ENCODE results near the gene CYS1.
"Not testable (repeated sequence)": the region's sequence is repeated elsewhere in the genome, so short reads cannot be mapped to it uniquely, and the experiment has no call there.

The CYS1 gene

DNA sequence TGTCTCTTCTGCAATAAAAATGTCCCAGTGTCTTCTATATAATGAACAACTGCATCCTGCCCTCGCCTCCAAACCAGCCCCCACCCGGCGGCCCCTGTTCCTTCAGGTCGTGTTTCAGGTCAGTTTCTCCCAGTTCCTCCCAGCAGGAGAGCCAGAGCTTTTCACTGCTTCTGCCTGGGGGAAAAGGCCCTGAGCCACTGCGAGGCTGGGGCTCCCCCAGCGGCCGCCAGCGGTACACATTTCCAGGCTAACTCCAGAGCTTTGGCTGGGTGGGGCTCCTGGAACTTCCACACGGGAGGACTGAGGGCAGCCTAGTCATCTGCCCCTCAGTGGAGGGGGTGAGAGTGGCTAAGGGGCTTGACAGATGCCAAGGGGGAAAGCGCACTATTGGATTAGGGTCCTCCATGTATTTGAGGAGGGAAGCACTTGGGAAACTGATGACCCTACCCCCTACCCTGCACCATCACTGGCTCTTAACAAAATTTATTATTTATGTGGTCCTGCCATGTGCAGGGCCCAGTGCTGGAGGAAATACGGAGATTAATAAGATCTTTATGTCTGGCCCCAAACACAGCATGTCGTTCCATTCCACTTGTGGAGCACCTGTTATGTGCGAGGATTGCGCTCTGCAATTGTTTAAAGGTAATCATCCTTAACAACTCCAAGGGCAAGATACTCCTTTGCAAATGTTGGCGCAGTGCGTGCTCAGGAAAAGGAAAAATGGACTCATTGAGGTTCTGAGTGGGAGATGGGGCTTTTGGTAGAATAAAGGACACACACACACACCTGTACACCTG lies 17.3 kb upstream of the CYS1 start:
- DNase-seq (ENCODE audit: low read depth): peak; percentile 58
- H3K4me3 ChIP-seq (ENCODE audit: low read depth, low read length): no peak overlapping the region
- TF ChIP-seq MYC (IDR thresholded peaks at IDR 0.05; ENCODE audit: low read depth, low read length): no peak
- TF ChIP-seq MAX (IDR thresholded peaks at IDR 0.05; ENCODE audit: low read depth, low read length): no peak
- TF ChIP-seq POLR2A (IDR thresholded peaks at IDR 0.05; ENCODE audit: extremely low read depth, insufficient read length): no peak
- TF ChIP-seq, protein P1, sequence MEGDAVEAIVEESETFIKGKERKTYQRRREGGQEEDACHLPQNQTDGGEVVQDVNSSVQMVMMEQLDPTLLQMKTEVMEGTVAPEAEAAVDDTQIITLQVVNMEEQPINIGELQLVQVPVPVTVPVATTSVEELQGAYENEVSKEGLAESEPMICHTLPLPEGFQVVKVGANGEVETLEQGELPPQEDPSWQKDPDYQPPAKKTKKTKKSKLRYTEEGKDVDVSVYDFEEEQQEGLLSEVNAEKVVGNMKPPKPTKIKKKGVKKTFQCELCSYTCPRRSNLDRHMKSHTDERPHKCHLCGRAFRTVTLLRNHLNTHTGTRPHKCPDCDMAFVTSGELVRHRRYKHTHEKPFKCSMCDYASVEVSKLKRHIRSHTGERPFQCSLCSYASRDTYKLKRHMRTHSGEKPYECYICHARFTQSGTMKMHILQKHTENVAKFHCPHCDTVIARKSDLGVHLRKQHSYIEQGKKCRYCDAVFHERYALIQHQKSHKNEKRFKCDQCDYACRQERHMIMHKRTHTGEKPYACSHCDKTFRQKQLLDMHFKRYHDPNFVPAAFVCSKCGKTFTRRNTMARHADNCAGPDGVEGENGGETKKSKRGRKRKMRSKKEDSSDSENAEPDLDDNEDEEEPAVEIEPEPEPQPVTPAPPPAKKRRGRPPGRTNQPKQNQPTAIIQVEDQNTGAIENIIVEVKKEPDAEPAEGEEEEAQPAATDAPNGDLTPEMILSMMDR (IDR thresholded peaks at IDR 0.05; ENCODE audit: low read depth, low read length): peak; percentile 93

- H3K4me3 ChIP-seq (ENCODE audit: low read depth, low read length): no peak overlapping the region
- no peak for DNase-seq (ENCODE audit: low read depth)
- TF ChIP-seq POLR2A (IDR thresholded peaks at IDR 0.05; ENCODE audit: extremely low read depth, insufficient read length): no peak
- no peak for TF ChIP-seq MAX (IDR thresholded peaks at IDR 0.05; ENCODE audit: low read depth, low read length)
- TF ChIP-seq, protein P1 (IDR thresholded peaks at IDR 0.05; ENCODE audit: low read depth, low read length): no peak
- TF ChIP-seq MYC (IDR thresholded peaks at IDR 0.05; ENCODE audit: low read depth, low read length): no peak
These were observed 16.4 kb upstream of the CYS1 start for GRCh38 chr2:10096641-10097040.

DNA sequence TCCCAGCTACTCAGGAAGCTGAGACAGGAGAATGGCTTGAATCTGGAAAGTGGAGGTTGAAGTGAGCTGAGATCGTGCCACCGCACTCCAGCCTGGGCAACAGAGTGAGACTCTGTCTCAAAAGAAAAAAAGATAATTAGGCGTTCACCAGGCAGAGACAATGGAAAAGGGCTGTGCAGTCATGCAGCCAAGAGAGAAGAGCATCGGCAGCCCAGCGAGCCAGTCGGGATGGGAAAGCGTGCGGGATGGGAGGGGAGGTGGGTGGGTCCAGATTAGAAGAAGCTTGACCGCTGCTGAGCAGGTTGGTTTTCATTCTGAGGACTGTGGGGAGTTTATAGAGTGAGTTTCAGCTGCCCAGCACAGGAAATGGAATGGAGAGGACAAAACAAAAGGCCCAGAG lies 15.0 kb upstream of the CYS1 start:
- TF ChIP-seq MYC (IDR thresholded peaks at IDR 0.05; ENCODE audit: low read depth, low read length) (no peak), POLR2A (IDR thresholded peaks at IDR 0.05; ENCODE audit: extremely low read depth, insufficient read length) (no peak), MAX (IDR thresholded peaks at IDR 0.05; ENCODE audit: low read depth, low read length) (no peak)
- TF ChIP-seq, protein P1 (IDR thresholded peaks at IDR 0.05; ENCODE audit: low read depth, low read length): no peak
- no peak for DNase-seq (ENCODE audit: low read depth)
- H3K4me3 ChIP-seq (ENCODE audit: low read depth, low read length): no peak overlapping the region

DNA sequence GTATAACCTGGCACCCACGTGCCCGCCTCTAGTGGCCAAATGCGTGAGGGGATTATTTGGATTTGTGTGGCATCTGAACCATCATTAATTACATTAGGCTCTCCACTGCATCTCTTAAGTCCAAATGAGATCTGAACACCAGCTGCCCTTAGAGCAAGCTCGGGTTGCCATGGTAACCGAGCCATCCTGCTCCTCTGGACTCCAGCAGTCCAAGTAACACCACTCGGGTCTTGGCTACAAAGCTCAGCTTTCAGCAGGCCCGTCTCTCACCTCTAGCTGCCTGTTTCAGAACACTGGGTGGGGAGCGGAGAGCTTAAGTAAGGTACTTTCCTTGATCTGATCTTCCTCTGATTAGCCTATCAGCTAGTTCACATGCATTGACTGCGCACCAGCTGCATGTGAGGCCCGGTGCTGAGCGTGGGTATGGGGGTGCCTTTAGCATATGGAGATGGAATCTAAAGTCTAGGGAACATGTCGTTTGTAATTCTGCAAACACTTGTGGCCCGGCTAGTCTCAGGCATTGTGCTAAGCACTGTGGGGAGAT lies 14.1 kb upstream of the CYS1 start:
- DNase-seq (ENCODE audit: low read depth): no peak
- no peak for TF ChIP-seq POLR2A (IDR thresholded peaks at IDR 0.05; ENCODE audit: extremely low read depth, insufficient read length)
- no peak for TF ChIP-seq MAX (IDR thresholded peaks at IDR 0.05; ENCODE audit: low read depth, low read length)
- TF ChIP-seq MYC (IDR thresholded peaks at IDR 0.05; ENCODE audit: low read depth, low read length): no peak
- TF ChIP-seq, protein P1 (IDR thresholded peaks at IDR 0.05; ENCODE audit: low read depth, low read length): no peak
- H3K4me3 ChIP-seq (ENCODE audit: low read depth, low read length): no peak overlapping the region

DNA sequence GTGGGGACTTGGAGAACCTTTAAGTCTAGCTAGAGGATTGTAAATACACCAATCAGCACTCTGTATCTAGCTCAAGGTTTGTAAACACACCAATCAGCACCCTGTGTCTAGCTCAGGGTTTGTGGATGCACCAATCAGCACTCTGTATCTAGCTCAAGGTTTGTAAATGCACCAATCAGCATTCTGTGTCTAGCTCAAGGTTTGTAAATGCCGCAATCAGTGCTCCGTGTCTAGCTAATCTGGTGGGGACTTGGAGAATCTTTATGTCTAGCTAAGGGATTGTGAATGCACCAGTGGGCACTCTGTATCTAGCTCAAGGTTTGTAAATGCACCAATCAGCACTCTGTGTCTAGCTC lies 11.7 kb upstream of the CYS1 start:
- not testable (repeated sequence) for H3K4me3 ChIP-seq (ENCODE audit: low read depth, low read length); DNase-seq (ENCODE audit: low read depth)

GRCh38 chr2:10091182-10091888 lies 11.1 kb upstream of the CYS1 start:
- TF ChIP-seq MAX (IDR thresholded peaks at IDR 0.05; ENCODE audit: low read depth, low read length) (no peak), MYC (IDR thresholded peaks at IDR 0.05; ENCODE audit: low read depth, low read length) (no peak), POLR2A (IDR thresholded peaks at IDR 0.05; ENCODE audit: extremely low read depth, insufficient read length) (no peak)
- TF ChIP-seq, protein P1 (IDR thresholded peaks at IDR 0.05; ENCODE audit: low read depth, low read length): no peak
- DNase-seq (ENCODE audit: low read depth): peak; percentile 45

More at GRCh38 chr2:10091182-10091888, 11.1 kb upstream of the CYS1 start:
- H3K4me3 ChIP-seq (ENCODE audit: low read depth, low read length): no peak overlapping the region

All from NB4 (cell line).